Measurements from ENCODE around the gene PPFIBP2. TPM values are rescaled to one million over a fixed set of nuclear protein-coding genes. Genes with fewer than 3 reads are reported as not detected.

Gene PPFIBP2
- total RNA-seq, 1 experiment from 2014 or later: 5.7 TPM

DNA sequence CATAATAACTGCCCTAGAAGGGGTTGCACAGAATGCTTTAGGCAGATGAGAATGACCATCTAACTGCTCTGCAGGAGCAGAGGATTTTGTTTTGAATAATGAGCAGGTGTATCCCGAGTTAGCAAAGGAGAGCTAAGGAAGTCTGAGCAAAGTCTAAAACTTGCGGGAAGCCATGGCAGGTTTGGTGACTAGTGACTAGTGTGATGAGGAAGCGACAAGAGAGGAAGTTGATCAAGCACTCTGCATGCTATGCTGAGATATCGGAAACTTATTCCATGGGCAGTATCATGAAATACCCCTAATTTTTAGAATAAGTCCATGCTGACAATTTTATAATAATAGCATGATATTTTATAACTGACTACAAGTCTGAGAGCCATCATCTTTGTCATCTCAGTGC, 15.6 kb upstream of the PPFIBP2 start:
- Histone ChIP-seq H3K79me2 (ENCODE audit: insufficient read depth, low read length) (no peaks in the 10 kb centered on the region), H4K20me1 (ENCODE audit: insufficient read depth) (no peaks in the 10 kb centered on the region), H3K27ac (ENCODE audit: low read depth, low read length) (no peak overlapping the region), H3K4me3 (replicated peaks in 1 of 2; ENCODE audit: low read depth in 1 of 2, low read length in 2 of 2) (no peak overlapping the region), H3K9me2 (ENCODE audit: insufficient read depth) (no peaks in the 10 kb centered on the region), H3K9ac (ENCODE audit: low read length) (no peak overlapping the region), H3K4me1 (ENCODE audit: control insufficient read depth in 1 of 2, insufficient read depth in 2 of 2, low read length in 2 of 2) (no peaks in the 10 kb centered on the region), H3K9me3 (ENCODE audit: control insufficient read depth in 1 of 2, insufficient read depth in 1 of 2, low read depth in 1 of 2, low read length in 2 of 2) (no peaks in the 10 kb centered on the region), H3K4me2 (ENCODE audit: low read length) (no peak overlapping the region), H3K36me3 (ENCODE audit: control insufficient read depth in 1 of 2, insufficient read depth in 2 of 2, low read length in 2 of 2) (no peaks in the 10 kb centered on the region), H3K27me3 (ENCODE audit: insufficient read depth, low read length) (peaks cover 36% of the 10 kb centered on the region), H2AFZ (ENCODE audit: low read depth, low read length, poor library complexity, severe bottlenecking) (no peak overlapping the region)
- intact Hi-C loops (cut with micrococcal nuclease): no loop called here
- ChIA-PET RAD21 (ENCODE audit: low non-redundant PET in 1 of 2, low total read pairs in 2 of 2, uncharacterized antibody in 2 of 2, unreplicated experiment in 2 of 2) (no interaction called here), POLR2A (no interaction called here), CTCF (no interaction called here)
- no TSS peak for BruUV-seq (replicated peaks)
- no peak for TF ChIP-seq SIN3A (IDR thresholded peaks at IDR 0.05; ENCODE audit: low read depth)
- TF ChIP-seq, protein P1, sequence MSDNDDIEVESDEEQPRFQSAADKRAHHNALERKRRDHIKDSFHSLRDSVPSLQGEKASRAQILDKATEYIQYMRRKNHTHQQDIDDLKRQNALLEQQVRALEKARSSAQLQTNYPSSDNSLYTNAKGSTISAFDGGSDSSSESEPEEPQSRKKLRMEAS (IDR thresholded peaks at IDR 0.05): no peak
- TF ChIP-seq CBX3 (IDR thresholded peaks at IDR 0.05; ENCODE audit: low read depth): no peak
- TF ChIP-seq, protein P2, sequence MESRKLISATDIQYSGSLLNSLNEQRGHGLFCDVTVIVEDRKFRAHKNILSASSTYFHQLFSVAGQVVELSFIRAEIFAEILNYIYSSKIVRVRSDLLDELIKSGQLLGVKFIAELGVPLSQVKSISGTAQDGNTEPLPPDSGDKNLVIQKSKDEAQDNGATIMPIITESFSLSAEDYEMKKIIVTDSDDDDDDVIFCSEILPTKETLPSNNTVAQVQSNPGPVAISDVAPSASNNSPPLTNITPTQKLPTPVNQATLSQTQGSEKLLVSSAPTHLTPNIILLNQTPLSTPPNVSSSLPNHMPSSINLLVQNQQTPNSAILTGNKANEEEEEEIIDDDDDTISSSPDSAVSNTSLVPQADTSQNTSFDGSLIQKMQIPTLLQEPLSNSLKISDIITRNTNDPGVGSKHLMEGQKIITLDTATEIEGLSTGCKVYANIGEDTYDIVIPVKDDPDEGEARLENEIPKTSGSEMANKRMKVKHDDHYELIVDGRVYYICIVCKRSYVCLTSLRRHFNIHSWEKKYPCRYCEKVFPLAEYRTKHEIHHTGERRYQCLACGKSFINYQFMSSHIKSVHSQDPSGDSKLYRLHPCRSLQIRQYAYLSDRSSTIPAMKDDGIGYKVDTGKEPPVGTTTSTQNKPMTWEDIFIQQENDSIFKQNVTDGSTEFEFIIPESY (IDR thresholded peaks at IDR 0.05; ENCODE audit: extremely low read depth, insufficient replicate concordance, low read length): no peak
- TF ChIP-seq ZFX (IDR thresholded peaks at IDR 0.05): no peak
- no peak for TF ChIP-seq SRF (IDR thresholded peaks at IDR 0.05; ENCODE audit: low read depth)
- no peak for TF ChIP-seq TCF7L2 (IDR thresholded peaks at IDR 0.05; ENCODE audit: borderline replicate concordance, extremely low read depth, insufficient read depth, insufficient read length)
- TF ChIP-seq POLR2AphosphoS5 (IDR thresholded peaks at IDR 0.05; ENCODE audit: low read depth, low read length): no peak
- TF ChIP-seq, protein P3, sequence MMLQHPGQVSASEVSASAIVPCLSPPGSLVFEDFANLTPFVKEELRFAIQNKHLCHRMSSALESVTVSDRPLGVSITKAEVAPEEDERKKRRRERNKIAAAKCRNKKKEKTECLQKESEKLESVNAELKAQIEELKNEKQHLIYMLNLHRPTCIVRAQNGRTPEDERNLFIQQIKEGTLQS (IDR thresholded peaks at IDR 0.05): no peak
- no peak for TF ChIP-seq JUND (IDR thresholded peaks at IDR 0.05)
- TF ChIP-seq, protein P4, sequence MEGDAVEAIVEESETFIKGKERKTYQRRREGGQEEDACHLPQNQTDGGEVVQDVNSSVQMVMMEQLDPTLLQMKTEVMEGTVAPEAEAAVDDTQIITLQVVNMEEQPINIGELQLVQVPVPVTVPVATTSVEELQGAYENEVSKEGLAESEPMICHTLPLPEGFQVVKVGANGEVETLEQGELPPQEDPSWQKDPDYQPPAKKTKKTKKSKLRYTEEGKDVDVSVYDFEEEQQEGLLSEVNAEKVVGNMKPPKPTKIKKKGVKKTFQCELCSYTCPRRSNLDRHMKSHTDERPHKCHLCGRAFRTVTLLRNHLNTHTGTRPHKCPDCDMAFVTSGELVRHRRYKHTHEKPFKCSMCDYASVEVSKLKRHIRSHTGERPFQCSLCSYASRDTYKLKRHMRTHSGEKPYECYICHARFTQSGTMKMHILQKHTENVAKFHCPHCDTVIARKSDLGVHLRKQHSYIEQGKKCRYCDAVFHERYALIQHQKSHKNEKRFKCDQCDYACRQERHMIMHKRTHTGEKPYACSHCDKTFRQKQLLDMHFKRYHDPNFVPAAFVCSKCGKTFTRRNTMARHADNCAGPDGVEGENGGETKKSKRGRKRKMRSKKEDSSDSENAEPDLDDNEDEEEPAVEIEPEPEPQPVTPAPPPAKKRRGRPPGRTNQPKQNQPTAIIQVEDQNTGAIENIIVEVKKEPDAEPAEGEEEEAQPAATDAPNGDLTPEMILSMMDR (IDR thresholded peaks at IDR 0.05 in 2 of 3, conservative IDR thresholded peaks at IDR 0.05 in 1 of 3; ENCODE audit: borderline replicate concordance in 1 of 3, insufficient read depth in 1 of 3, low read depth in 2 of 3, low read length in 2 of 3): no peak
- TF ChIP-seq RAD21 (IDR thresholded peaks at IDR 0.05; ENCODE audit: low read depth): no peak
- TF ChIP-seq ELF1 (IDR thresholded peaks at IDR 0.05; ENCODE audit: borderline replicate concordance, low read depth): no peak
- TF ChIP-seq YY1 (IDR thresholded peaks at IDR 0.05; ENCODE audit: extremely low read depth, insufficient replicate concordance, low read depth, low read length): no peak
- TF ChIP-seq FOSL1 (IDR thresholded peaks at IDR 0.05; ENCODE audit: low read depth): no peak
- no peak for TF ChIP-seq SP1 (IDR thresholded peaks at IDR 0.05; ENCODE audit: low read depth)
- TF ChIP-seq, protein P5, sequence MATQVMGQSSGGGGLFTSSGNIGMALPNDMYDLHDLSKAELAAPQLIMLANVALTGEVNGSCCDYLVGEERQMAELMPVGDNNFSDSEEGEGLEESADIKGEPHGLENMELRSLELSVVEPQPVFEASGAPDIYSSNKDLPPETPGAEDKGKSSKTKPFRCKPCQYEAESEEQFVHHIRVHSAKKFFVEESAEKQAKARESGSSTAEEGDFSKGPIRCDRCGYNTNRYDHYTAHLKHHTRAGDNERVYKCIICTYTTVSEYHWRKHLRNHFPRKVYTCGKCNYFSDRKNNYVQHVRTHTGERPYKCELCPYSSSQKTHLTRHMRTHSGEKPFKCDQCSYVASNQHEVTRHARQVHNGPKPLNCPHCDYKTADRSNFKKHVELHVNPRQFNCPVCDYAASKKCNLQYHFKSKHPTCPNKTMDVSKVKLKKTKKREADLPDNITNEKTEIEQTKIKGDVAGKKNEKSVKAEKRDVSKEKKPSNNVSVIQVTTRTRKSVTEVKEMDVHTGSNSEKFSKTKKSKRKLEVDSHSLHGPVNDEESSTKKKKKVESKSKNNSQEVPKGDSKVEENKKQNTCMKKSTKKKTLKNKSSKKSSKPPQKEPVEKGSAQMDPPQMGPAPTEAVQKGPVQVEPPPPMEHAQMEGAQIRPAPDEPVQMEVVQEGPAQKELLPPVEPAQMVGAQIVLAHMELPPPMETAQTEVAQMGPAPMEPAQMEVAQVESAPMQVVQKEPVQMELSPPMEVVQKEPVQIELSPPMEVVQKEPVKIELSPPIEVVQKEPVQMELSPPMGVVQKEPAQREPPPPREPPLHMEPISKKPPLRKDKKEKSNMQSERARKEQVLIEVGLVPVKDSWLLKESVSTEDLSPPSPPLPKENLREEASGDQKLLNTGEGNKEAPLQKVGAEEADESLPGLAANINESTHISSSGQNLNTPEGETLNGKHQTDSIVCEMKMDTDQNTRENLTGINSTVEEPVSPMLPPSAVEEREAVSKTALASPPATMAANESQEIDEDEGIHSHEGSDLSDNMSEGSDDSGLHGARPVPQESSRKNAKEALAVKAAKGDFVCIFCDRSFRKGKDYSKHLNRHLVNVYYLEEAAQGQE (IDR thresholded peaks at IDR 0.05; ENCODE audit: low read depth): no peak
- TF ChIP-seq CEBPB (IDR thresholded peaks at IDR 0.05; ENCODE audit: low read depth): no peak
- TF ChIP-seq EZH2 (IDR thresholded peaks at IDR 0.05): no peak
- no peak for TF ChIP-seq EZH2phosphoT487 (IDR thresholded peaks at IDR 0.05; ENCODE audit: borderline replicate concordance)
- ATAC-seq: no peak
- no peak for DNase-seq (ENCODE audit: low read depth, low spot score)

Measured in HCT116 (cell line).